Body of pancreas (tissue), 4 donors: ENCODE results near the gene SLC9A5. TPM values are rescaled to one million over a fixed set of nuclear protein-coding genes. Genes with fewer than 3 reads are reported as not detected.

Experiments used
- ATAC-seq: fragments of 150-250 bp; one replicate; pipeline ENCODE4 v1.9.1; 2016
- DNase-seq, 4 donors: peaks; one replicate each; pipeline ENCODE4 v3.0.0-alpha.2; 2019
- H3K27ac ChIP-seq, 4 donors: fragments of 200-600 bp; sonication (generic); 1 replicate in 3 of 4; 2 replicates in 1 of 4; pipeline versions ENCODE4 v1.5.1 to v1.6.1; 2016 to 2019; ENCODE audit warnings: mild to moderate bottlenecking in 1 of 4, mixed read lengths in 1 of 4, moderate library complexity in 1 of 4
- H3K27me3 ChIP-seq, 2 donors: fragments of 200-600 bp; sonication (generic); one replicate each; pipeline ENCODE4 v1.6.0; 2016; ENCODE audit warnings: mild to moderate bottlenecking in 1 of 2
- H3K36me3 ChIP-seq, 2 donors: fragments of 200-600 bp; sonication (generic); replicated peaks in 1 of 2; 2 replicates each; pipeline ENCODE4 v1.5.1; 2016; ENCODE audit warnings: low read depth in 2 of 2; ENCODE audit not compliant: insufficient read depth in 1 of 2
- H3K4me1 ChIP-seq: fragments of 200-600 bp; sonication (generic); one replicate; pipeline ENCODE4 v1.6.0; 2016
- H3K4me3 ChIP-seq, 2 donors: fragments of 200-600 bp; sonication (generic); 1 replicate in 1 of 2; 2 replicates in 1 of 2; pipeline ENCODE4 v1.5.1; 2016 to 2019
- H3K9me3 ChIP-seq, 3 donors: fragments of 200-600 bp; sonication (generic); 1 replicate in 2 of 3; 2 replicates in 1 of 3; pipeline ENCODE4 v1.5.1; 2016
- CTCF ChIP-seq, 7 experiments: fragments of 450-650 bp in 4 of 7; fragments of 200-600 bp in 3 of 7; sonication (generic) in 3 of 7; IDR thresholded peaks; one replicate each; pipeline ENCODE4 v1.5.1; 2016 to 2019; ENCODE audit warnings: antibody characterized with exemption in 7 of 7
- POLR2A ChIP-seq, 3 donors: fragments of 450-650 bp; IDR thresholded peaks; one replicate each; pipeline ENCODE4 v1.6.1; 2016; ENCODE audit warnings: antibody characterized with exemption in 3 of 3, mild to moderate bottlenecking in 2 of 3
- WGBS, 2 donors: methylation state at CpG; one replicate each; pipeline ENCODE4 v1.1.5; 2017; 5-methylcytosine and 5-hydroxymethylcytosine counted together
- intact Hi-C: fragments of 100-400 bp; cut with DNase I; formaldehyde crosslinking; loops from one replicate; pipeline ENCODE4 v1.15.1; 2023
- total RNA-seq, 2 donors: library from RNA; depleted of rRNA; stranded (reverse); fragments of >200 nt; gene quantifications; one replicate each; pipeline ENCODE4 v1.1.0, GENCODE V29; 2016

The SLC9A5 gene, protein sequence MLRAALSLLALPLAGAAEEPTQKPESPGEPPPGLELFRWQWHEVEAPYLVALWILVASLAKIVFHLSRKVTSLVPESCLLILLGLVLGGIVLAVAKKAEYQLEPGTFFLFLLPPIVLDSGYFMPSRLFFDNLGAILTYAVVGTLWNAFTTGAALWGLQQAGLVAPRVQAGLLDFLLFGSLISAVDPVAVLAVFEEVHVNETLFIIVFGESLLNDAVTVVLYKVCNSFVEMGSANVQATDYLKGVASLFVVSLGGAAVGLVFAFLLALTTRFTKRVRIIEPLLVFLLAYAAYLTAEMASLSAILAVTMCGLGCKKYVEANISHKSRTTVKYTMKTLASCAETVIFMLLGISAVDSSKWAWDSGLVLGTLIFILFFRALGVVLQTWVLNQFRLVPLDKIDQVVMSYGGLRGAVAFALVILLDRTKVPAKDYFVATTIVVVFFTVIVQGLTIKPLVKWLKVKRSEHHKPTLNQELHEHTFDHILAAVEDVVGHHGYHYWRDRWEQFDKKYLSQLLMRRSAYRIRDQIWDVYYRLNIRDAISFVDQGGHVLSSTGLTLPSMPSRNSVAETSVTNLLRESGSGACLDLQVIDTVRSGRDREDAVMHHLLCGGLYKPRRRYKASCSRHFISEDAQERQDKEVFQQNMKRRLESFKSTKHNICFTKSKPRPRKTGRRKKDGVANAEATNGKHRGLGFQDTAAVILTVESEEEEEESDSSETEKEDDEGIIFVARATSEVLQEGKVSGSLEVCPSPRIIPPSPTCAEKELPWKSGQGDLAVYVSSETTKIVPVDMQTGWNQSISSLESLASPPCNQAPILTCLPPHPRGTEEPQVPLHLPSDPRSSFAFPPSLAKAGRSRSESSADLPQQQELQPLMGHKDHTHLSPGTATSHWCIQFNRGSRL
- under 1 TPM; 0.26 to 0.33 TPM for total RNA-seq

GRCh38 chr16:67248401-67249177 is at the start of gene SLC9A5:
TSS of gene SLC9A5 (plus strand) at chr16:67248979. CDS start at chr16:67249015, 36 bp downstream.
- Histone ChIP-seq H3K4me3 (peak within 1 kb of the TSS in 1 of 2 donors; percentile 30), H3K27me3 (peaks cover 0 to 18% of the 10 kb centered on the region in 2 donors), H3K36me3 (no peaks in the 10 kb centered on the region), H3K27ac (peak within 1 kb of the TSS in 2 of 4 donors; percentile 92 to 97), H3K9me3 (no peaks in the 10 kb centered on the region), H3K4me1 (peaks cover 46% of the 10 kb centered on the region)
- TF ChIP-seq CTCF (IDR thresholded peaks at IDR 0.05) (peak in 3 of 7 experiments; percentile 11 to 35 (median 21)), POLR2A (IDR thresholded peaks at IDR 0.05) (no peak)
- 1% methylated on average over 33 to 57 of the region's 75 CpGs for whole genome bisulfite sequencing, 2 donors
- DNase-seq = peak in 1 of 4 donors; percentile 25
- ATAC-seq = no peak
- intact Hi-C loops = no loop called here

DNA sequence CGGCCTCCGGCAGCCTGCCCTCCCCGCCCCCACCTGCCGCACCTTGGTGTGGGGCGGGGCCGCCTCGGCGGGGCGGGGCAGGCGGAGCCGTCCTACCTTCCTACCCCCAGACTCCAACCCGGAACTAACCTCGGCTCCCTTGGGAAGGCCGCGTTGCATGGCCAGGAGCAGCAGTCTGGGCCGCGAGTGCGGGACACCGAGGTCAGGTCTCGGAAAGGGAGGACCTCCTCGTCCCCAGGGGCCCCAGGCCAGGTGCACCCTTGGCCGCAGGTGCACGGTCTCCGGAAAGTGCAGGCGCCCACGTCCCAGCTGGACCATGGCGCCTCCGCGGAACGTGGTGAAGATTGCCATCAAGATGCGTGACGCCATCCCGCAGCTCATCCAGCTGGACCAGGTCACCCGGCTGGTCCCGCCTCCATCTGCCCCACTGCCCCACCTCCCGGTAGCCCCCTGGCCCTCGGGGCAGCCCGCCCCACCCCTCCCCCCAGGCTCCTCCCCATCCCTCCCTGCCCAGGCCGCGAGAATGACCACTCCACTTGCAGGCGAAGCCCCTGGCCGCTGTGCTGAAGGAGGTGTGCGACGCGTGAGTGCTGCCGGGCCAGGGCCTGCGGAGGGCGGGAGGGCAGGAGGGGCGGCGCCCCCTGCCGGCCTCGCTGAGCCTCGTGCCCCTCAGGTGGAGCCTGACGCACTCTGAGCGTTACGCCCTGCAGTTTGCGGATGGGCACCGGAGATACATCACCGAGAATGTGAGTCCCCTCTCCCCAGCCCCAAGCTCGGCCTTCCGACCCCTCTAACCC is 49.6 kb upstream of the SLC9A5 start, which contains the start of gene ELMO3:
Gene ELMO3, plus strand, starts transcription at position 121 of the 797 bp plus-strand sequence. Its CDS starts 196 bp downstream, at position 317.
- peak; percentile 65 to 75 (median 74) for TF ChIP-seq POLR2A (IDR thresholded peaks at IDR 0.05)
- TF ChIP-seq CTCF (IDR thresholded peaks at IDR 0.05) = peak; percentile 39 to 80 (median 68)
- ATAC-seq = peak; percentile 83
- peak within 1 kb of the TSS; percentile 67 to 88 (median 76) for H3K27ac ChIP-seq
- H3K27me3 ChIP-seq = no peaks in the 10 kb centered on the region
- DNase-seq = peak; percentile 79 to 85 (median 82)
- H3K4me1 ChIP-seq = peaks cover 28% of the 10 kb centered on the region
- WGBS, 2 donors = 15 to 24% methylated on average over 6 to 59 of the region's 61 CpGs
- intact Hi-C loops = no loop called here
- H3K36me3 ChIP-seq = peaks cover 28 to 49% of the 10 kb centered on the region in 2 donors
- H3K4me3 ChIP-seq = peak within 1 kb of the TSS; percentile 49 to 93
- H3K9me3 ChIP-seq = no peaks in the 10 kb centered on the region

- peak overlapping the region; percentile 67 to 88 (median 76) for H3K27ac ChIP-seq
- DNase-seq (peak in 1 of 4 donors; percentile 41), ATAC-seq (peak; percentile 10)
- H3K9me3 ChIP-seq = no peaks in the 10 kb centered on the region
- H3K4me3 ChIP-seq = peak overlapping the region; percentile 49 to 93
- H3K36me3 ChIP-seq = peaks cover 28 to 48% of the 10 kb centered on the region in 2 donors
- H3K4me1 ChIP-seq = peaks cover 28% of the 10 kb centered on the region
- 15 to 17% methylated on average over 15 to 16 of the region's 22 CpGs for WGBS, 2 donors
- TF ChIP-seq CTCF (IDR thresholded peaks at IDR 0.05) (peak in 4 of 7 experiments; percentile 3 to 16 (median 8)), POLR2A (IDR thresholded peaks at IDR 0.05) (no peak)
- no peaks in the 10 kb centered on the region for H3K27me3 ChIP-seq
- intact Hi-C loops = no loop called here
Measured at GRCh38 chr16:67199808-67200198, 49.0 kb upstream of the SLC9A5 start.

- H3K4me3 ChIP-seq = no peak overlapping the region
- peaks cover 24 to 45% of the 10 kb centered on the region in 2 donors for H3K36me3 ChIP-seq
- no peaks in the 10 kb centered on the region for H3K9me3 ChIP-seq
- ATAC-seq (no peak), DNase-seq (no peak)
- 84 to 93% methylated on average over 3 to 4 of the region's 8 CpGs for WGBS, 2 donors
- no peaks in the 10 kb centered on the region for H3K27me3 ChIP-seq
- peaks cover 28% of the 10 kb centered on the region for H3K4me1 ChIP-seq
- intact Hi-C loops = no loop called here
- TF ChIP-seq POLR2A (IDR thresholded peaks at IDR 0.05) (no peak), CTCF (IDR thresholded peaks at IDR 0.05) (no peak)
- peak overlapping the region in 1 of 4 donors; percentile 81 for H3K27ac ChIP-seq
Measured at GRCh38 chr16:67200491-67200890, 48.3 kb upstream of the SLC9A5 start.
